ENCODE results near the gene ZNF581.
A peak's percentile ranks its signal among the peaks of the same experiment; 100 is the strongest.

Gene ZNF581

GRCh38 chr19:55598719-55599467 is 44.6 kb upstream of the ZNF581 start:
- DNase-seq (ENCODE audit: extremely low spot score), result peak; percentile 90
- POLR2A ChIA-PET, result interaction anchor here (0.6 to 2.1 kb wide), 20 partner anchors 8 to 298 kb away, joined by 3 to 29 read pairs (median 5); partner anchors contain the start of genes U2AF2, ZNF579, ZNF628 and ZNF784
- CTCF ChIA-PET, result interaction anchor here (0.6 to 0.7 kb wide), 3 partner anchors 34 to 73 kb away, joined by 3 read pairs; no protein-coding TSS in a partner anchor
- 0 out of 2 replicates have a peak, but pooled peaks have one; percentile 78 for TF ChIP-seq HDGF (IDR thresholded peaks at IDR 0.05; ENCODE audit: borderline replicate concordance)
- TF ChIP-seq SP1 (IDR thresholded peaks at IDR 0.05), result 0 out of 2 replicates have a peak, but pooled peaks have one; percentile 20
- no peak for TF ChIP-seq NFRKB (IDR thresholded peaks at IDR 0.05)
- peak; percentile 78; the same call in 1 of the 2 replicates for TF ChIP-seq FOXM1 (IDR thresholded peaks at IDR 0.05; ENCODE audit: borderline replicate concordance)

GRCh38 chr19:55599468-55599841 is 44.0 kb upstream of the ZNF581 start, which contains the start of gene FIZ1:
FIZ1 (minus strand) TSS chr19:55599517; CDS start chr19:55597865, 1,652 bp downstream.
- no peak for TF ChIP-seq BHLHE40 (IDR thresholded peaks at IDR 0.05; ENCODE audit: borderline replicate concordance)
- peak; percentile 67; the same call in 1 of the 2 replicates for TF ChIP-seq ELF4 (IDR thresholded peaks at IDR 0.05)
- ChIA-PET CTCF (interaction anchor here (0.6 to 0.7 kb wide), 4 partner anchors 34 to 72 kb away, joined by 3 to 5 read pairs (median 3); no protein-coding TSS in a partner anchor), POLR2A (interaction anchor here (0.8 to 2.1 kb wide), 20 partner anchors 9 to 298 kb away, joined by 3 to 29 read pairs (median 5); partner anchors contain the start of genes U2AF2, ZNF579, ZNF628 and ZNF784)
- peak; percentile 79 for DNase-seq (ENCODE audit: extremely low spot score)

- CTCF ChIA-PET, result interaction anchor here (0.6 to 0.7 kb wide), 2 partner anchors 14 to 40 kb away, joined by 3 to 5 read pairs; no protein-coding TSS in a partner anchor
- POLR2A ChIA-PET, result interaction anchor here (0.8 to 2.1 kb wide), 18 partner anchors 9 to 299 kb away, joined by 3 to 29 read pairs (median 6); partner anchors contain the start of genes U2AF2, ZNF579, ZNF628 and ZNF784
- TF ChIP-seq ELF4 (IDR thresholded peaks at IDR 0.05) (0 out of 2 replicates have a peak, but pooled peaks have one; percentile 30), SUZ12 (IDR thresholded peaks at IDR 0.05) (no peak), NFRKB (IDR thresholded peaks at IDR 0.05) (peak; percentile 68), ARNT (IDR thresholded peaks at IDR 0.05) (no peak), LEF1 (IDR thresholded peaks at IDR 0.05; ENCODE audit: borderline replicate concordance) (no peak), ZNF384 (IDR thresholded peaks at IDR 0.05) (no peak), SP1 (IDR thresholded peaks at IDR 0.05) (no peak), PKNOX1 (IDR thresholded peaks at IDR 0.05) (no peak), FOXK2 (IDR thresholded peaks at IDR 0.05) (no peak), TARDBP (IDR thresholded peaks at IDR 0.05) (no peak), HDGF (IDR thresholded peaks at IDR 0.05; ENCODE audit: borderline replicate concordance) (no peak), FOXA1 (IDR thresholded peaks at IDR 0.05) (no peak), BHLHE40 (IDR thresholded peaks at IDR 0.05; ENCODE audit: borderline replicate concordance) (no peak), FOXM1 (IDR thresholded peaks at IDR 0.05; ENCODE audit: borderline replicate concordance) (peak; percentile 95), L3MBTL2 (conservative IDR thresholded peaks at IDR 0.05) (peak; percentile 87), CTBP1 (IDR thresholded peaks at IDR 0.05; ENCODE audit: borderline replicate concordance) (no peak)
Observed at GRCh38 chr19:55599842-55600661, 43.4 kb upstream of the ZNF581 start, which contains the start of gene ZNF524. ZNF524 (plus strand) TSS chr19:55600288; CDS start chr19:55602113, 1,825 bp downstream.

GRCh38 chr19:55600662-55601028 is 42.8 kb upstream of the ZNF581 start:
- TF ChIP-seq ELF4 (IDR thresholded peaks at IDR 0.05) (no peak), LEF1 (IDR thresholded peaks at IDR 0.05; ENCODE audit: borderline replicate concordance) (no peak), L3MBTL2 (conservative IDR thresholded peaks at IDR 0.05) (no peak), TARDBP (IDR thresholded peaks at IDR 0.05) (no peak), HDGF (IDR thresholded peaks at IDR 0.05; ENCODE audit: borderline replicate concordance) (no peak), ZNF384 (IDR thresholded peaks at IDR 0.05) (no peak), SUZ12 (IDR thresholded peaks at IDR 0.05) (no peak), PKNOX1 (IDR thresholded peaks at IDR 0.05) (no peak), FOXA1 (IDR thresholded peaks at IDR 0.05) (no peak), SP1 (IDR thresholded peaks at IDR 0.05) (no peak), FOXM1 (IDR thresholded peaks at IDR 0.05; ENCODE audit: borderline replicate concordance) (no peak), BHLHE40 (IDR thresholded peaks at IDR 0.05; ENCODE audit: borderline replicate concordance) (no peak), NFRKB (IDR thresholded peaks at IDR 0.05) (no peak), ARNT (IDR thresholded peaks at IDR 0.05) (no peak), FOXK2 (IDR thresholded peaks at IDR 0.05) (no peak)
- CTCF ChIA-PET, result interaction anchor here (0.6 kb wide), 1 partner anchor 14 kb away, joined by 3 read pairs; no protein-coding TSS in a partner anchor

More at GRCh38 chr19:55599842-55600661, 43.4 kb upstream of the ZNF581 start, which contains the start of gene ZNF524:
- DNase-seq (ENCODE audit: extremely low spot score), result peak; percentile 75

GRCh38 chr19:55601084-55601483 is 42.4 kb upstream of the ZNF581 start:
- TF ChIP-seq FOXK2 (IDR thresholded peaks at IDR 0.05) (no peak), ZNF384 (IDR thresholded peaks at IDR 0.05) (no peak), L3MBTL2 (conservative IDR thresholded peaks at IDR 0.05) (no peak), PKNOX1 (IDR thresholded peaks at IDR 0.05) (no peak), LEF1 (IDR thresholded peaks at IDR 0.05; ENCODE audit: borderline replicate concordance) (no peak), SUZ12 (IDR thresholded peaks at IDR 0.05) (no peak), FOXM1 (IDR thresholded peaks at IDR 0.05; ENCODE audit: borderline replicate concordance) (no peak), BHLHE40 (IDR thresholded peaks at IDR 0.05; ENCODE audit: borderline replicate concordance) (no peak), FOXA1 (IDR thresholded peaks at IDR 0.05) (no peak), ARNT (IDR thresholded peaks at IDR 0.05) (no peak), HDGF (IDR thresholded peaks at IDR 0.05; ENCODE audit: borderline replicate concordance) (no peak), ELF4 (IDR thresholded peaks at IDR 0.05) (no peak)
- no peak for DNase-seq (ENCODE audit: extremely low spot score)
- ChIA-PET POLR2A (interaction anchor here (1.4 kb wide), 1 partner anchor 24 kb away, joined by 3 read pairs; the partner anchor contains the start of gene ZNF784), CTCF (interaction anchor here (0.6 kb wide), 1 partner anchor 15 kb away, joined by 3 read pairs; no protein-coding TSS in a partner anchor)

More at GRCh38 chr19:55600662-55601028, 42.8 kb upstream of the ZNF581 start:
- POLR2A ChIA-PET, result interaction anchor here (1.2 to 1.7 kb wide), 3 partner anchors 24 to 133 kb away, joined by 3 to 6 read pairs (median 3); partner anchors contain the start of gene ZNF784
- DNase-seq (ENCODE audit: extremely low spot score), result no peak

Measured in HEK293T (cell line).